Dermis blood vessel endothelial cell (primary cell): ENCODE data around the gene PUS1. TPM values are rescaled to one million over a fixed set of nuclear protein-coding genes. Genes with fewer than 3 reads are reported as not detected.
"Not testable (repeated sequence)": the region's sequence is repeated elsewhere in the genome, so short reads cannot be mapped to it uniquely, and the experiment has no call there.

Experiments used
- DNase-seq: peaks from one replicate; pipeline ENCODE4 v3.0.0; 2010
- total RNA-seq: library from RNA; depleted of rRNA; stranded (reverse); fragments of >200 nt; gene quantifications from 2 replicates; pipeline ENCODE4 v1.2.3, GENCODE V29; 2014

Gene PUS1
- total RNA-seq, 1 donor from 2014 or later = 12.3 TPM

DNA sequence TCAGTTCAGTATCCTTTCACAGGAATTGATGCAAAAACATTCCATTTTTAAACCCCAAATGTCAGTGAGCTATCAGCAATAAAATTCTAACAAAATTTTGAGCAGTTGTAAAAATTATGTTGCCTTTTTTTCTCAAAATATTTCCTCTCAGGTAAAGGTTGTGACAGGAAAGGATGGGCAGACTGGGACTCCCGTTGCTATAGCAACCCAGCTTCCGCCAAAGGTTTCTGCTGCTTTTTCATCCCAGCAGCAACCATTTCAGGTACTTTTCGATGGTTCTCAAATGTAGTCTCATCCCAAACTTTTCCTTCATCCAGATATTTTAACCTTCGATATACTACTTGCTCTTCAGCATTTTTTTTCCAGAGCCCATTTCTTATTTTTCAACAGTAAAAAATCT lies 34.3 kb downstream of the PUS1 start:
- no peak for DNase-seq

DNA sequence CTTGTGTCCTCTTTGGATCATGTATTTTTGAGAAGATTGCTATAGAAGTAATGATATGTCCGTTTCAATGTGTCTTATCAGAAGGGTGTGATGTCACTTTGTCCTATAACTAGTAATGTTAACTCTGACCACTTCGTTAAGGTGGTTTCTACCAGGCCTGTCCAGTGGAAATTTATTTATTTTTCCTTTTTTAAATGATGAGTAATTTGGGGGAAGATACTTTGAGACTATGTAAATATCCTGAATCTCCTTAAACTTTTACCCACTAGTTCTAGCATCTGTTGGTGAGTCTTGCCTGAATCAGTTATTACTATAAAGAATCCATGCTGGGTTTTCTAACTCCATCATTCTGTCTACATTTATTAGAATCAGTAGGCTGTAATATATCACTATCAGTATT lies 36.0 kb downstream of the PUS1 start:
- no peak for DNase-seq

DNA sequence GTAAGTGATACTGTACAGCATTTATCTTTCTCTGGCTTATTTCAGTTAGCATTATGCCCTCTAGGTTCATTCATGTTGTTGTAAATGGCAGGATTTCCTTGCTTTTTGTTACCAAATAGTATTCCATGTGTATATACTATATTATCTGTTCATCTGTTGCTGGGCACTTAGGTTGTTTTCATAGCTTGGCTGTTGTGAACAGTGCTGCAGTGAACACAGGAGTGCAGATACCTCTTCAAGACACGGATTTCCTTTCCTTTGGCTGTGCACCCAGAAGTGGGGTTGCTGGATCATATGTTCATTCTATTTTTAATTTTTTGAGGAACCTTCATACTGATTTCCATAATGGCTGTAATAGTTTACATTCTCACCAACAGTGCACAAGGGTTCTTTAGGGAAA lies 42.1 kb downstream of the PUS1 start:
- no peak for DNase-seq

DNA sequence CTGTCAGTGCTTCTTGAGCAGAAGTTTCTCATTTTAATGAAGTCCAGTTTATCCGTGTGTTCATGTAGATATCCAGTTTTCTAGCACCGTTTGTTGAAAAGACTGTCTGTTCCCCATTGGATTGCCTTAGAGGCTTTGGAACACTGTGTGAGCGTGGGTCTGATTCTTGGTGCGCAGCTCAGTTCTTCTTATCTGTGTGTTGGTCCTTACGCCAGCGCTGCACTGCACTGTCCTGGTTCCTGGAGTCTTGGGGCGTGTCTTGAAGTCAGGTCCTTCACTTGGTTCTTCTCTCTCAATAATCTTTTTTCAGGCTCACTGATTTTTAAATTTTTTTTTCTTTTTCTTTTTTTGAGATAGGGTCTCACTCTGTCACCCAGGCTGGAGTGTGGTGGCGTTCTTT lies 46.2 kb downstream of the PUS1 start:
- no peak for DNase-seq

DNA sequence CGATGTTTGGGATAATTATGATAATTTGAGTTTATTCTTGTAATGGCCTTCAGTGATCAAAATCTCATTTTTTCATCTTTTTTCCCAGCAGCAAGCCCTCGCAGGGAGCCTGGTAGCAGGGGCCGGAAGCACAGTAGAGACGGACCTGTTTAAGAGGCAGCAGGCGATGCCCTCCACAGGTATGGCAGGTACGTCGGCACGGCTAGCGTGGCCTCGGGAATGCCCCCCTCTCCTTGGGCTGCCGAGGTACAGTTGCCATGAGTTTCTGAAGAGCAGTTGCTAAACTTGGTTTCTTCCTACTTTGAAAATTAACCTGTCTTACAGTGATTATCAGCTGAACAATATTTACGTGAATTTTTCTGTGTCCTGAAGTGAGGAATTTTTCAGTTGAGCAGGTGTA lies 50.5 kb downstream of the PUS1 start:
- DNase-seq = no peak

DNA sequence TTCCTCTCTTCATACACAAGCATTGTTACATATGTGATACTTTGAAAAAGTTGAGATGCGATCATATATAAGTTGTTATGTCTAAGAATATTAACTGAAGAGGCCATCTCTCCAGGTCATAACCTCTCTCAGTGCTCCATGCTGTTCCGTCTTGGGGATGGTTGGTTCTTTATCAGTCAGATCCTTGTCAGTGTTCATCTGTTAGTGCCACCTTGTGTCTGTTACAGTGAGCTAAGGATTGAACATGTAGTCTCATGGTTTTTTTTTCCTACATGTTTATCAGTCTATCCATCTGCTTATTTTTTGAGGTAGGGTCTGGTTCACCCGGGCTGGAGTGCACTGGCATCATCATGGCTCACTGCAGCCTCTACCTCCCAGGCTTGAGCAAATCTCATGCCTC lies 51.2 kb downstream of the PUS1 start:
- peak; percentile 18 for DNase-seq

DNA sequence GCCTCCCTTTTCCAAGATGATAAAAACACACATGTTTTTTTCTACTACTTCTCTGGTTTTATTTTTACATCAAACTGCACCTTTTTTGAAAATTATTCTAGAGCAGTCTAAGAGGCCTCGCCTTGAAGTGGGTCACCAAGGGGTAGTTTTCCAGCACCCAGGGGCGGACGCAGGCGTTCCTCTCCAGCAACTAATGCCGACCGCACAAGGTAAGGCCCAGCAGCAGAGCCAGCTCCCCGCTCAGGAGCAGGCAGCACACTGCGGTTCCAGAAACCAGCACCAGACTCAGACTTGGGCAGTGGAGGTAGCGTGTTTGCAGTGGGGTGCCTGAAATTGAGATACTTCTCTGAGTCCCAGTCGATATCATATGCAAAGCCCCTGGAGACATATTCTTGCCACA lies 52.3 kb downstream of the PUS1 start:
- no peak for DNase-seq

DNA sequence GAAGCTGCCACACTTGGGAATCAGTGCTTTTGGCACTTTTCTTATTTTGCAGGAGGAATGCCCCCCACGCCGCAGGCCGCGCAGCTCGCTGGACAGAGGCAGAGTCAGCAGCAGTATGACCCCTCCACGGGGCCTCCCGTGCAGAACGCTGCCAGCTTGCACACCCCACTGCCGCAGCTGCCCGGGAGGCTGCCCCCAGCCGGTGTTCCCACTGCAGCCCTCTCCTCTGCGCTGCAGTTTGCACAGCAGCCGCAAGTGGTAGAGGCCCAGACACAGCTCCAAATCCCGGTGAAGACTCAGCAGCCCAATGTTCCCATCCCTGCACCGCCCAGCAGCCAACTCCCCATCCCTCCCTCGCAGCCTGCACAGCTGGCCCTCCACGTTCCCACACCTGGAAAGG lies 53.0 kb downstream of the PUS1 start:
- no peak for DNase-seq

DNA sequence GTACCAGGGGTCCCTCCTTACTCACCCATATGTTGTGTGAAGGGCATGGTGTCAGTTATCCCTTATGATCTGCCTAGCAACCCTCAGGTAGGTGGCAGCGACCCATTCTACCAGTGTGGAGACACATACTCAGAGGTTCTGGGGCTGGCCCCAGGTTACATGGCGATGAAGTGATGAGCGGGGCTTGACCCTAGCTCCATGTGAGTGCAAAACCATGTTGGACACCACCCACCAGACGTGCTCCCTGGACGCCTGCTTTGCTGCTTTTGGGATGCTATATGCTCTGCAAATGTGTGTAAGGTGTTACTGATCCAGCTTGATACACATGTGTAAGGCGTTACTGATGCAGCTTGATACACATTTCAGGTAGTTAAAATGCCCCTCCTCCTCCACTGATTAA lies 54.0 kb downstream of the PUS1 start:
- no peak for DNase-seq

DNA sequence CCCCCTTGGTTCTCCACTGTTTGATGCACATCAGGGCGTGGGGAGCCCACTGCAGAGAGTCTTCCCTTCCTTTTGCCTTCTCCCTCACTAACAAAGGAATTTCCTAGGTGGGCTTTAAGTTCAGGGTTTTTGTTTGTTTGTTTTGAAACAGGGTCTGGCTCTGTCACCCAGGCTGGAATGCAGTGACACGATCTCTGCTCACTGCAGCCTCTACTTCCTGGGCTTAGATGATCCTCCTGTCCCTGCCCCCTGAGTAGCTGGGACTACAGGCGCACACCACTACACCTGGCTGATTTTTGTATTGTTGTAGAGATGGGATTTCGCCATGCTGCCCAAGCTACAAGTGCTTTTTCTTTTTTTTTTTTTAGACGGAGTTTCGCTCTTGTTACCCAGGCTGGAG lies 54.5 kb downstream of the PUS1 start:
- no peak for DNase-seq

DNA sequence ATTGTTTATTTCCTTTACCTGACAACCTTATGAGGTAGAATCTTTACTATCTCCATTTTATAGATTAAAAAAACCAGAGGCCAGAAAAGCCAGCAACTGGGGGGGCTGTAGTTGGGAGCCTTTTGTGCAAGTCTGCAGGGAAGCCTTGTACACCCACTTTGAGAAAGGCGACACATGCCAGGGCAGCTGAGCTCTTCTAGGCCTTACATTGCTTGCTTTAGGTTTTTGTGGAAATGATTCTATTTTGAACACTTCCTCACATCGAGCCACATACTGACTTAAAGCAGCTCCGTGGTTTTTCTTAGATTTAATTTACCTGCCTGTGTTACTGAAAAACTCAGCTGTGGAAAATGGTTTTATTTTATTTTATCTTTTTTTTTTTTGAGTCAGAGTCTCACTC lies 55.3 kb downstream of the PUS1 start:
- DNase-seq = no peak

DNA sequence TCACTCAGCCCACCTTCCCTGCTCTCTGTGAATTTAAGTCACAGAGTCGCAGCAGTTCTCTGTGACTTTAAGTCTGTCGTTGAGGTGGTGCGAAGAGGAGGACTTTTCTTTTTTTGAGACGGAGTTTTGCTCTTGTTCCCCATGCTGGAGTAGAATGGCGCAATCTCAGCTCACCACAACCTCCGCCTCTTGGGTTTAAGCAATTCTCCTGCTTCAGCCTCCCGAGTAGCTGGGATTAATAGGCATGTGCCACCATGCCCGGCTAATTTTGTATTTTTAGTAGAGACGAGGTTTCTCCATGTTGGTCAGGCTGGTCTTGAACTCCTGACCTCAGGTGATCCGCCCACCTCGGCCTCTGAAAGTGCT lies 56.4 kb downstream of the PUS1 start:
- not testable (repeated sequence) for DNase-seq

DNA sequence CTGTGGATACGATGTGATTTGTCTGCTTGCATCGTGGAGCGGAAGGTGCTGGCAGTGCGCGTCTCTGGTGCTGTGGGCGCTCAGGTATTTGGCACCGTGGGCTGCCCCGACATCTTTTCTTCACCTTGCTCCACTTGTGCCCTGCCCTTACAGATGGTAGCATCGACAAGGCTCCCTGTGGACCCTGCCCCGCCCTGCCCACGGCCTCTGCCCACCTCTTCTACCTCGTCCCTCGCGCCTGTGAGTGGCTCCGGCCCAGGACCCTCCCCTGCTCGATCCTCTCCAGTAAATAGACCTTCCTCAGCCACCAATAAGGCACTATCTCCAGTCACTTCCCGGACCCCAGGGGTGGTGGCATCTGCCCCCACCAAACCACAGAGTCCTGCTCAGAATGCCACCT lies 57.3 kb downstream of the PUS1 start:
- DNase-seq = no peak

DNA sequence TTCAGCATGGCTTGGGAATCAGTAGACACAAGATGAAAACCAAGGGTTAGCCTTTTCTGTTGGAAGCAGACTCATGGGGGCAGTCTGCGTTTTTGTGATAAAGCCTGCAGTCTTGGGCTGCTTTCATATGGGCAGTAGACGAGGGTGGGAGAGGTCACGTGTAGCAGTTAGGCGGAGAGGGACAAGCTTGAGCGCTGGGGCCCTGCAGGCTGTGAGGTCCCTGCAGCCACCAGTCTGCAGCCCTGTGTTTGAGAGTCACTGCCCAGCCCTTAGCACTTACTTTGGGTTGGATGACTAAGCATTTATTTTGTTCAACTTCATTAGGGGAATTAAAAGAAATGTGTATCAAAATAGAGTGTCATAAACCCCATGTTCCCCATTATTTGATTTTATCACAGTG lies 57.8 kb downstream of the PUS1 start:
- DNase-seq = no peak

DNA sequence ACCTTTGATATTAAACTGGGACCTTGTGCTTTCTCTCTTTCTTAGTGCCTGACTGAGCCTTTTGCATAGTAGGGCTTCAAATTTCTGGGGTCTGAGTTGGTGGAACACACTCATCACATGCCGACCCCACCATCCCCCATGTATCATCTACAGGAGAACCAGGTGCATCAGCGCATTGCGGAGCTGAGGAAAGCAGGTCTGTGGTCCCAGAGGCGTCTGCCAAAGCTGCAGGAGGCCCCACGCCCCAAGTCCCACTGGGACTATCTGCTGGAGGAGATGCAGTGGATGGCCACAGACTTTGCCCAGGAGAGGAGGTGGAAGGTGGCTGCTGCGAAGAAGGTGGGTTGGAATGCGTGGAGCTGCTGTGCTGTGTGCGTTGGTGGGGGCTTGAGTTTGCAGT lies 58.5 kb downstream of the PUS1 start:
- DNase-seq = no peak

DNA sequence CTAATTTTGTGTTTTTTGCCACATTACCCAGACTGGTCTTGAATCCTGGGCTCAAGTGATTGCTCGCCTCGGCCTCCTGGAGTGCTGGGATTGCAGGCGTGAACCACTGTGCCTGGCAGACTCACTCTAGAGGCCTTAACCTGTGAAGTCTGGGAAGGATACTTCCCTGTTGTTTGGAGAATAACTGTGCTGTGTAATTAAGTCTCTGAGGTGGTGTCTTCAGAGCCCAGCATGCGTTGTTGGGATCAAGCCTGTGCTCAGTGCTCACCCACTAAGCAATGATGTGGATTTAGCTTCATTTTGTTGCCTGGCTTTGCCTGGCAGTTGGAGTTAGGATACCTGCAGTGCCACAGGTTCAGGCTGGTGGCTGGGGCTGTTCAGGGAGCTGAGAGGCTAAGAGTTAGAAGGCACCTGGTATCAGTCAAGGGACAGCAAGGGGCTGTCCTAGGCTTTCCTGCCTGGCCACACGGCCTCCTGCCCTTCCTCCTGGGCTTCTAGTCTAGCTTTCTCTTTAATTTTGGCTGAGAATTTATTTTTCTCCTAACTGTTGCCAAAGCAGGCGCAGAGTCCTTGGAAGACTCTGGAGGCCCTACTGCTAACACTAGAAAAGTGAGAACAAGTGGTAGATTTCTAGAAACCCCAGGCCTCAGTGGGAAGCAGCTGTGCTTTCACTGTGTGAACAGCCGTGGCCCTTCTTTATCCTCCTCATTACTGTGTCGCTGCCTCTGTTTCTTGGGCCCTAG lies 59.1 kb downstream of the PUS1 start:
- no peak for DNase-seq

DNA sequence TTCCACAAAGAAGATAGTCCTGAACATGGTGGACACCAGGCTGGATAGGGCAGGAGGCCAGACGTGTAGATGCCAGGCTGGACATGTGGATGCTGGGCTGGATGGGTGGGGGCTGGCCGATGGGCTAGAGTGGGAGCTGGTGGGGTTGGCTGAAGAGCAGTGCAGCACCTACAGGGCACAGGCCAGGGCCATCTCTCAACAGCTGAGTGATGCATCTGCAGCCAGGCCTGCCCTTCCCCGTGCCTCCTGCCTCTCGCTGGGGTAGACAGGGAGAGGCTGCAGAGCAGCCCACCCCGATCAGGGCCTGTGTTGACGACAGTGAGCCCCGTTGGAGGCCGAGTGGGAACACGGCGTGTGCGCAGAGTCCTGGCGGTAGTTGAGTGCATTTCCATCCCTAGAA lies 59.9 kb downstream of the PUS1 start:
- DNase-seq = no peak

DNA sequence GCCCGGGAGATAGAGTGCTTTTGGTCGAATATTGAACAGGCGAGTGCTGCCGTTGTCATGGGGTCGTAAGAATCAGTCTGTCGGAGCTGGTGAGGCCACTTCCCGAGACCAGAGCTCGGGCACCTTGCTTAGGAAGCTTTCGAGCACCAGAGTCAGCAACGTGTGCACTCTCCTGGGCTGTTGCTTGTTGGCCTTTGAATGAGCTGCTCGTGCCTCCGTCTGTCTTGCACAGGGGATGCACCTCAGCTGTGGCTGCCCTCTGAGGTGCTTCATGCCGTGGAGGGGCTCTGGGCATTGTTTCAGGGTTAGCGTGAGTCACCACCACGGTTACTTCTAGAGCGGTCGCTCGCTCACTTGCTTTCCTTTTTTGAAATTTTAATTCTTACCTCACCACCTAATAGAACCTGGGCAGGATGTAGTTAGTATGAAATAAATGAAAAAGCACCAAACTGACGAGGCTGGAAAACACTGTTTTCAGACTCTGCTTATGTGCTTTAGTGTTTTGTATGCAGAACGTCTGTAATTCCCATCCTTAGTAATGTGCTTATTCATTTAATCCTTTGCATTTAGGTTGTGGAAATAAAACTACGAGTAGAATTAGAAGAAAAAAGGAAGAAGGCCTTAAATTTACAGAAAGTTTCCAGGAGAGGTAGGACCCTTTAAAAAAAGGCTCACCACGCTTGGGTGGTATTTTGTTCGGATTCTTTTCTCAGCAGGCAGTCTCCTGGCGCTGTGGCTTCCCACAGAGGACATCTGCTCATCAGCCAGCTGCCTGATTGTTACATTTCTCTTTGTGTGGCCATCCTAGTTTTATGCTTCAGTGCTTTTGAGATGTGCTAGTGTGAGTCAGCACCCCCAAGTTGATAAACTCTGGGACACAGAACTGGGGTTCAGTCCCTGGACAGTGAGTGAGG lies 61.2 kb downstream of the PUS1 start:
- DNase-seq = no peak

DNA sequence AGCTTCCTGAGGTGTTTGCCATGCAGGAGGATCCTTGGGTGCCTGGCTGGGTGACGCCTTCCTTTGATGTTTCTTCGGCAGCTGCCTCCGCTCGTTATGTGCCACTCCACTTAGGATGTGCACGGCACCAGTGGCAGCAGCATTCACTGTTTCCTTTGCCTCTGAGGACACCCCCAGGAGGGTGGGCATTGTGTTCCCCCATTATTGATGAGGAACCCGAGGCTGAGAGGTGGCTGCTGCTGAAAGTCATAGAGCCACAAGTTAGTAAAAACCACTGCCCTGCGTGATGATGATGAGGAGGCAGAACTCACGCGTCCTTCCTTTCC lies 61.9 kb downstream of the PUS1 start:
- DNase-seq = no peak

DNA sequence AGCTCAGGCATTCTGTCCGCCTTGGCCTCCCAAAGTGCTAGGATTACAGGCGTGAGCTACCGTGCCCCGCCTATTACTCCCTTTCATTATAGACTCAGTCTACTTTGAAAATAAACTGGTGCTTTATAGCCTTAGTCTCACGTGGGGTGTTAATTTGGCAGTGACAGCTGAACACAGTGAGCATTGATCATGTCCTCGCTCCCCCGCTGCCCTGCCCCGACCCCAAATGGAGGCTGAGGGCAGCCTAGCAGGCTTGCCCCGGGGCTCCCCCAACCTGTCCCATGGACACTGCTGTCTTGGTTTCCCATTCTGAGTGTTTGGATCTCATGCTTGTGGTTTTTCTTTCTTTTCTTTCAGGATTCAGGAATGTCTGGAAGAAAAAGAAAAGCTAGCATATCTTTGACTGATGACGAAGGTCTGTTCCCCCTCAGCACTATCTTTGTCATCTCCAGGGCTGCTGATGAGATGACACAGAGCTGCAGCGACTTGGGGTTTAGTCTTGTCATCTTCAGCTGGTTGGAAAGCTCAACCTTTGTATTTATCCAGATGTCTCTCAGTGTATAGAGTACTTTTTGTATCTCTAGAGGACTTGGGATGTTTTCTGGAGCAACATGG lies 62.8 kb downstream of the PUS1 start:
- no peak for DNase-seq

DNA sequence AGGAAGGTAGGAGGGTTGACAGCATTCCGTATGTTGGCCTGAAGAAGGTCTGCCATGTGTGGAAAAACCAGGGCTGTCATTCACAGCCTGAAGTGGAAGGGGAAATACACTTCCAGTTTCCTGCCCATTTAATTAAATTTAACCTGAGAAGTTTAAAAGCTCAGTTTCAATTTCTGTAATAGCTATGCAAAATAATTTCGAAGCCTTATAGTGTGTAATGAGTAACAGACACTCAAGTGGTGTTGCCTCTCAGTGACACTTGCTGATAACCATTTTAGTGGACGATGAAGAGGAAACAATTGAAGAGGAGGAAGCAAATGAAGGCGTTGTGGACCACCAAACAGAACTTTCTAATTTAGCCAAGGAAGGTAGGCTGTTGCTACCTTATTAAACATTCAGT lies 65.5 kb downstream of the PUS1 start:
- DNase-seq = no peak
